SKM-1 treated with dmso at 0.1 percent for 144 hours (cell line): ENCODE measurements around the gene LTB4R.

Experiments
- DNase-seq: peaks from one replicate; lab custom pipeline; 2025; ENCODE audit not compliant: unreplicated experiment; lab: John Stamatoyannopoulos, UW

LTB4R gene

DNA sequence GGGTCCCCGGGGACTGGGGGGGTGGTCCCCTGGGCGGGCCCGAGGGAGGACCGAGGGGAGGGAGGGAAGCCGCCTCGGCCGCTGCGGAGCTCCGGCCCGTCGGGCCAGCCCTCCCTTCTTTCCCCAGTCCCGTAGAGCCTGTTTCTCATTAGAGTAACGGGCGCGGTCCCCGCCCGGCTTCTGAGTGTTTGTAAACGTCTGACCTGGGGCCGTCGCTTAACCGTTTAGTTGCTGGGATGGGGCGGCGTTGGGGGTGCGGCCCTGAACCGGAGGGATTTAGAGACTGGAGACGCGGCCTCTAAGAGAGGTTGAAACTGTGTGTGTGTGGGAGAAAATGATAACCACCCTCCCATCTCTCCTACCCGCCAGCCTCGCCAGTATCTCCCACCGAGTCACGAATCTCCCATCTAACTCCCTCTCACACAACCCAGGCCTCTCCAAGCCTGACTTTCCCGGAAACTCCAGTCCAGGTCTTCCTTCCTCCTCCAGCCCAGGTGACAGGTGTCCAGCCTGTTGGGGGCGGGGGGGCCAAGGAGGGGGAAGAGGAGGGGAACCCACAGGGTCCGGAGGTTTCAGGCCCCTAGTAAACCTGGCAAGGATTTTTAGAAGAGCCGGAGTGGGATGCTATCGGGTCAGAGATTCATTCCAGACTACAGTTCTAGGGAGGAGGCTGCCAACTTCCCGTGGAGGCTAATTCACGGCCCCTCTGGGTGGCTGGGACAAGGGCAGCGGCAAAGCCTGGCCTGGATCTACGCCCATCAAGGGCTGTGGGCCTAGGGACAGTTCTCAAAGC lies 55.6 kb downstream of the LTB4R start:
- no peak for DNase-seq
